ENCODE results near the gene SYNDIG1. TPM values are rescaled to one million over a fixed set of nuclear protein-coding genes. Genes with fewer than 3 reads are reported as not detected.
A peak's percentile ranks its signal among the peaks of the same experiment; 100 is the strongest.

Gene SYNDIG1
- total RNA-seq, 2 donors from 2014 or later: 0.73 to 4.5 TPM

- no peak for TF ChIP-seq POLR2AphosphoS5 (IDR thresholded peaks at IDR 0.05)
- TF ChIP-seq POLR2A (IDR thresholded peaks at IDR 0.05): no peak
- TF ChIP-seq, protein P1, sequence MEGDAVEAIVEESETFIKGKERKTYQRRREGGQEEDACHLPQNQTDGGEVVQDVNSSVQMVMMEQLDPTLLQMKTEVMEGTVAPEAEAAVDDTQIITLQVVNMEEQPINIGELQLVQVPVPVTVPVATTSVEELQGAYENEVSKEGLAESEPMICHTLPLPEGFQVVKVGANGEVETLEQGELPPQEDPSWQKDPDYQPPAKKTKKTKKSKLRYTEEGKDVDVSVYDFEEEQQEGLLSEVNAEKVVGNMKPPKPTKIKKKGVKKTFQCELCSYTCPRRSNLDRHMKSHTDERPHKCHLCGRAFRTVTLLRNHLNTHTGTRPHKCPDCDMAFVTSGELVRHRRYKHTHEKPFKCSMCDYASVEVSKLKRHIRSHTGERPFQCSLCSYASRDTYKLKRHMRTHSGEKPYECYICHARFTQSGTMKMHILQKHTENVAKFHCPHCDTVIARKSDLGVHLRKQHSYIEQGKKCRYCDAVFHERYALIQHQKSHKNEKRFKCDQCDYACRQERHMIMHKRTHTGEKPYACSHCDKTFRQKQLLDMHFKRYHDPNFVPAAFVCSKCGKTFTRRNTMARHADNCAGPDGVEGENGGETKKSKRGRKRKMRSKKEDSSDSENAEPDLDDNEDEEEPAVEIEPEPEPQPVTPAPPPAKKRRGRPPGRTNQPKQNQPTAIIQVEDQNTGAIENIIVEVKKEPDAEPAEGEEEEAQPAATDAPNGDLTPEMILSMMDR (IDR thresholded peaks at IDR 0.05): no peak
- no peak overlapping the region for H3K4me3 ChIP-seq
- H3K9me3 ChIP-seq: no peaks in the 10 kb centered on the region
- H3K36me3 ChIP-seq: no peaks in the 10 kb centered on the region
- DNase-seq (ENCODE audit: low spot score): no peak
- 81% methylated on average over 6 of the region's 6 CpGs for WGBS
- no peaks in the 10 kb centered on the region for H3K4me1 ChIP-seq (replicated peaks)
- intact Hi-C loops (cut with DNase I): no loop called here
- no peaks in the 10 kb centered on the region for H3K27me3 ChIP-seq (replicated peaks; ENCODE audit: insufficient read depth)
- H3K27ac ChIP-seq: no peak overlapping the region
Observed at GRCh38 chr20:24627291-24627690, 157.9 kb downstream of the SYNDIG1 start.

DNA sequence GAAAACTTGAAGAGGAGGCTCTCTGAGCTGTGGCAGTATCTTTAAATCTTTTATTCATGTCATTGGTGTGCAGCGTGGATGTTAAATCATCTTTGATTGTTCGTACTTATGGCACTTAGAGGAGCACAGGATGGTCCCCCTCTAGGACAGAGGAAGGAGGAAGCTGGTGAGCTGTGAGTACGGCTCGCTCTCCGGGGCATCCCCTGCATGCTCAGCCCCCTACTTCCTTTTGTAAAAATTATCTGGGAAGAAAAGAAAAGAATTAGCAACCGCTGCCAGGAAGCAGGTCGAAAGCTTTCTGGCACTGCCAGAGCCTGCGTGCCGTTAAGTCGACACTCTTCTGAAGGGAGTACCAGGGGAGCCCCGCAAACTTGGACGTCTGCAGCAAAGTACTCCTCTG, 158.5 kb downstream of the SYNDIG1 start:
- Histone ChIP-seq H3K27me3 (replicated peaks; ENCODE audit: insufficient read depth) (no peaks in the 10 kb centered on the region), H3K9me3 (no peaks in the 10 kb centered on the region), H3K36me3 (no peaks in the 10 kb centered on the region), H3K4me3 (no peak overlapping the region), H3K27ac (no peak overlapping the region), H3K4me1 (replicated peaks) (no peaks in the 10 kb centered on the region)
- 38% methylated on average over 12 of the region's 12 CpGs for WGBS
- DNase-seq (ENCODE audit: low spot score): no peak
- TF ChIP-seq POLR2AphosphoS5 (IDR thresholded peaks at IDR 0.05) (no peak), POLR2A (IDR thresholded peaks at IDR 0.05) (no peak)
- TF ChIP-seq, protein P1 (IDR thresholded peaks at IDR 0.05): no peak
- intact Hi-C loops (cut with DNase I): no loop called here

- TF ChIP-seq POLR2AphosphoS5 (IDR thresholded peaks at IDR 0.05) (no peak), POLR2A (IDR thresholded peaks at IDR 0.05) (no peak)
- TF ChIP-seq, protein P1 (IDR thresholded peaks at IDR 0.05): no peak
- intact Hi-C loops (cut with DNase I): no loop called here
- DNase-seq (ENCODE audit: low spot score): no peak
Observed at GRCh38 chr20:24628985-24629384, 159.6 kb downstream of the SYNDIG1 start.

DNA sequence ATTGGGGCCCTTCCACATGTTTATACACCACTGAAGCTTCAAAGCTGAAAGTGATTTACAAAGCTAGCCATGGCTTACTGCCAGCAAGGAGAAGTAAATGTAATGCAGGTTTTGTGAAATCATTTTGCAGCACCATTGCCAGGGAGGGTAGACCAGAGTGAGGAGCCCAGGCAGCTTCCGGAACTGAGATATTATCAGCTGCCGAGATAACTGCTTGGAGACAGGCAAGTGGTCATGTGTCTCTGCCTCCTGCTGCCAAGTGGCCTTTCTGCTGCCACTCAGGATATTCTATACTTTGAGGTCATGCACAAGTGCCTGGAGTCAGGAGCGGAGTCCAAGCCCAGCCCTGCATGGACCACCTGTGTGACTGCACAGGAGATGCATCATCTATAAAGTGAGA, 160.2 kb downstream of the SYNDIG1 start:
- intact Hi-C loops (cut with DNase I): no loop called here
- Histone ChIP-seq H3K9me3 (no peaks in the 10 kb centered on the region), H3K4me3 (no peak overlapping the region), H3K36me3 (no peaks in the 10 kb centered on the region), H3K27ac (no peak overlapping the region), H3K27me3 (replicated peaks; ENCODE audit: insufficient read depth) (no peaks in the 10 kb centered on the region), H3K4me1 (replicated peaks) (no peaks in the 10 kb centered on the region)
- DNase-seq (ENCODE audit: low spot score): peak; percentile 30
- 46% methylated on average over 3 of the region's 3 CpGs for WGBS
- TF ChIP-seq POLR2AphosphoS5 (IDR thresholded peaks at IDR 0.05): peak; percentile 22
- TF ChIP-seq, protein P1 (IDR thresholded peaks at IDR 0.05): no peak

More at GRCh38 chr20:24628985-24629384, 159.6 kb downstream of the SYNDIG1 start:
- no peaks in the 10 kb centered on the region for H3K36me3 ChIP-seq
- H3K9me3 ChIP-seq: no peaks in the 10 kb centered on the region
- H3K27me3 ChIP-seq (replicated peaks; ENCODE audit: insufficient read depth): no peaks in the 10 kb centered on the region
- 80% methylated on average over 5 of the region's 6 CpGs for WGBS
- H3K4me3 ChIP-seq: no peak overlapping the region
- H3K4me1 ChIP-seq (replicated peaks): no peaks in the 10 kb centered on the region
- no peak overlapping the region for H3K27ac ChIP-seq

DNA sequence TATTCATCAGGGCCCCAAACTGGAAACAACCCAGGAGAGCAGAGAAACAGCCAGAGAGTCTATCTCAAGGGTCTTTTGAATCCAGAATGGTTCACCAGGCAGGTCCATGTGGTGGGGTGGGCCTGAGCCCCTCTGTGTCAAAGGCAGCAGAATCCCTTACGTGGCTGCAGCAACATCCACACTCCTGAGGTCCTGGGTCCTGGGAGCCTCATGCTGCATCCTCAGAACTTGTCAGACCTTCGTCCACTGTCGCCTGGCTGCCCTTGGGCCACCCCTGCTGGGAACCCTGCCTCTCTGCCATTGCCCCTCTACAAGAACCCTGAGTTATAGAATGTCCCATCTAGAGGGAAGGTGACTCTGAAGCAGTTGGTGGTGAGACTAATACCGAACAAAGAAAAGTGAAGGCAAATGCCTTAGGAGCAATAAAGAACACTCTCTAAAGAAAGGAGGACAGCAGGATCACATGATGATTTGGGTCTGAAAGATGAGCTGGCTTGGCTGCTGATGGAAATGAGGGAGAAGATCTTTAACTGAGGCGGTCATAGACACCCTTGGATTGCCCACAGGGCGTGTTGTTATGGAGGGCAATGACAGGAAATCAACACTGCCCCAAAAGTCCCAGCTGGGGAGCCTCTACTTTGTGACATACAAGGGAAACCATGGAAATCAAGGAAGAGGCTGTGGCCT, 161.2 kb downstream of the SYNDIG1 start:
- DNase-seq (ENCODE audit: low spot score): no peak
- intact Hi-C loops (cut with DNase I): no loop called here

More for the DNA sequence above, 161.2 kb downstream of the SYNDIG1 start:
- Histone ChIP-seq H3K4me1 (replicated peaks) (no peaks in the 10 kb centered on the region), H3K27me3 (replicated peaks; ENCODE audit: insufficient read depth) (no peaks in the 10 kb centered on the region), H3K36me3 (no peaks in the 10 kb centered on the region), H3K9me3 (no peaks in the 10 kb centered on the region), H3K4me3 (no peak overlapping the region), H3K27ac (no peak overlapping the region)
- TF ChIP-seq POLR2AphosphoS5 (IDR thresholded peaks at IDR 0.05) (no peak), POLR2A (IDR thresholded peaks at IDR 0.05) (no peak)
- TF ChIP-seq, protein P1 (IDR thresholded peaks at IDR 0.05): no peak
- WGBS: 92% methylated on average over 6 of the region's 6 CpGs

Data from prostate gland (tissue), 2 donors.